IPS-11a (cell line): ENCODE results near the gene SECISBP2.

Experiments
- H3K4me3 ChIP-seq: one replicate; pipeline ENCODE4 v1.5.1; 2013; ENCODE audit warnings: low read depth, low read length, control low read depth

Gene SECISBP2

GRCh38 chr9:89380437-89381307, 62.4 kb downstream of the SECISBP2 start:
- no peak overlapping the region for H3K4me3 ChIP-seq

DNA sequence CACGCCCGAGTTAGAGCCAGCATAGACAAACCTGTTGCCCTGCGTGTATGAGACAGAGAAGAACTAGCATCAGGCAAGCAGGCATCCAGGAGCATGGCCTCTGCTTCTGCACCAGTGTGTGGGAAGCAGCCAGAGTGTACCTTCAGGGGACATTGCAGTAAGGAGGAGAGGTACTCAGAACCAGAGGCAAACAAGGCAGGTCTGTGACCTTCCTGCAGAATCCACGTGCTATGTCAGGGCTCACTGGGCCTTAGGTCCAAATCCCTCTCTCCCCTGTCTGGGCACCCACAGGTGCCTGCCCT, 63.0 kb downstream of the SECISBP2 start:
- no peak overlapping the region for H3K4me3 ChIP-seq

DNA sequence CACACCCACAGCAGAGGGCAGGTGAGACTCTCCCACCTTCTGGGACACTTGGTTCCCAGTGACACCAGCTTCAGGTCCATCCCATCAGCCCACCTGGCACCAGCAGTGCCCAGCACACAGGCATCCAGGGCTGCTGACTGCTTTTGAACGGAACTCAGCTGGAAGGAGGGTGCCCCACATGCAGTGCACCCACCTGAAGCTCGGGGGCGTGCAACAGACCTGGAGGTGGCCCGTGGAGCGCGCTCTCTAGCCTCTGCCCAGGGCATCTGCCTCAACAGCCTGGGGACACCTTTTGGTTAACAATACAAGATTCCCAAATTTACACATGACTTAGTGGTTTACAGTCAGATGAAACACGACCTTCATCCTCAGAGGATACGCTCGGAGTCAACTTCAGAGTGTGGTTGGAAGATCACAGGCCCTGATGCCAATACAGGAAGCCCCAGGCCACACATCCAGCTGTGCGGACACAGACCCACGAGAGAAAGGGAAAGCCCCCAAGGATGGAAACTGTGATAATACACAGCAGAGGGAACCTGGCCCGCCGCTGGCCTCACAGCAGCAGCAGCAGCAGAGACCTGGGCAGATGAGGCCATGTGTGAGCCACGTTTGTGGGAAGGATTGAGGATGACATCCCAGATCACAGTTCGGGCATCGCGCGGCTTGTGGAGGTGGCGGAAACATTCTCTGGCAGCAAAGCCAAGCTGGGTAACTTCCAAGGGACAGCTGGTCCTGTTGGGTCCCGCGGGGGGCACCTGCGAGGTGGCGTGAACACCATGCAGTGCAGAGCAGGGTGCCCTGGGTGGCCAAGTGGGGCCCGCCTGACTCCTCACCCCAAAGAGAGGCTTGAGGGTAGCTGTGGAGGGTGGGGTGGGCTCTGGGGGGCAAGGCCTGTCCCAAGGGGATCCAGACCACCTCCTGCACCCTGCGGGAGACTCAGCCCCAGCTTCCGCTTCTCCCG, 64.0 kb downstream of the SECISBP2 start:
- H3K4me3 ChIP-seq = no peak overlapping the region

- no peak overlapping the region for H3K4me3 ChIP-seq
Measured at GRCh38 chr9:89383030-89383720, 64.9 kb downstream of the SECISBP2 start.

DNA sequence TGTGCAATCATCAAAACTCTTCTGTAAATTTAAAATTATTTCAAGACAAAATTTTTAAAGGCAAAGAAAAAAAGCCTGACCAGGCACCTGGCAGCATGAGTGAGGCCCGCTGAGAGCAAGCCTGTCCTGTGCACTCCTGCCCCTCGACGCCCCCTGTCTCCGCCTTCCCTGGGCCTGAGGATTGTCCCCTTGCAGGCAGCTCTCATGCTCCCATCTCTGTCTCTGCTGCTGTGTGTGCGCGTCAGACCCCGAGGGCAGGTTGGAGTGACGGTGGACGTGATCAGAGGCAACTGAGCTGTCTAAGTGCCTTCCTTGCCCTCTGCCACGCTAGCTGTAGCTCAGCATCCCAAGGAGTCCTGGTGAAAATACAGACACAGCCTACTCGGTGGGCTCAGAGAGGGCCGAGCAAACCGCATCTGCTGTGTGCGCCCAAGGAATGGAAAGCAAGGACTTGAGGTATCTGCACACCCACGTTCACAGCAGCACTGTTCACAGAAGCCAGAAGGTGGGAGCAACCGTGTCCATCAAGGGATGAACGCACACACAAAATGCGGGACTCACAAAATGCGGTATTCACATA, 65.5 kb downstream of the SECISBP2 start:
- no peak overlapping the region for H3K4me3 ChIP-seq

- no peak overlapping the region for H3K4me3 ChIP-seq
Measured at GRCh38 chr9:89384783-89385182, 66.5 kb downstream of the SECISBP2 start.

DNA sequence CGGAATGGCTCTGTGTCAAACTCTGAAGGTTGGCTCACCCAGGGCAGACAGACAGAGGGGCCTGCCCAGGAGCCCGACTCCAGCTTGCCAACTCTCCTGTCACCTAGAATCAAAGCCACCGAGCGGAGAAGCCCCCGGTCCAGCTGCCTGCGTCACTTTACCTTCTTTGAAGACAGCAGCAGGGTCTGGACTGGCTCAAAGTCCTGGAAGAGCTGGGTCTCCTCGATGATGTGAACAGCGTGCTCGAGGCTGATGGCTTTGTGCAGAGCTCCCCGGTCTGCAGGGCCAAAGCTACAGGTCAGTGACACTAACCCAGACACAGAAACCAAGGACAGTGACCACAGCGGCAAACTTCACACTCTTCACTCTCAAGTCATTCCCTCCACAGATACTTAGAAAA, 67.9 kb downstream of the SECISBP2 start:
- H3K4me3 ChIP-seq = no peak overlapping the region

DNA sequence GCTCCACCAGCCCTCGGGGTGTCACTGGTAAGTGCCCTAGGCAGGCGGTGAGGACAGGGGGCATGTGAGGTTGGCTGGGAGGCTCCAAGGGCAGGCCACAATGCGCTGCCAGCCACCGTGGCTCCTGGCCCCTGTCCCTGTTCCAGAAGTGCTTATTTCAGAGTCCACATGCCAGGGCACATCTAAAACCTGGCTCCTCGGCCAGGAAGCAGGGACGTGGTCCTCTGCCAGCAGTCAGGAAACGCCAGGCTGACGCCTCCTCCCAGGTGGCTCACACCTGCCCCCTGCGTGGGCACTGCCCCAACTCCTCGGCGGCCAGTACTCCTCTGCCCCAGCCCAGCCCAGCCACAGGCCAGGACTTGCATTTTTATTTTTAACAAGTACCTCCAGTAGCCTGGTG, 68.5 kb downstream of the SECISBP2 start:
- H3K4me3 ChIP-seq = no peak overlapping the region

- H3K4me3 ChIP-seq = no peak overlapping the region
Measured at GRCh38 chr9:89387197-89387849, 69.0 kb downstream of the SECISBP2 start.

GRCh38 chr9:89388084-89388867, 70.0 kb downstream of the SECISBP2 start:
- no peak overlapping the region for H3K4me3 ChIP-seq

GRCh38 chr9:89388868-89389177, 70.5 kb downstream of the SECISBP2 start:
- H3K4me3 ChIP-seq = no peak overlapping the region

GRCh38 chr9:89390068-89390555, 71.8 kb downstream of the SECISBP2 start:
- no peak overlapping the region for H3K4me3 ChIP-seq

DNA sequence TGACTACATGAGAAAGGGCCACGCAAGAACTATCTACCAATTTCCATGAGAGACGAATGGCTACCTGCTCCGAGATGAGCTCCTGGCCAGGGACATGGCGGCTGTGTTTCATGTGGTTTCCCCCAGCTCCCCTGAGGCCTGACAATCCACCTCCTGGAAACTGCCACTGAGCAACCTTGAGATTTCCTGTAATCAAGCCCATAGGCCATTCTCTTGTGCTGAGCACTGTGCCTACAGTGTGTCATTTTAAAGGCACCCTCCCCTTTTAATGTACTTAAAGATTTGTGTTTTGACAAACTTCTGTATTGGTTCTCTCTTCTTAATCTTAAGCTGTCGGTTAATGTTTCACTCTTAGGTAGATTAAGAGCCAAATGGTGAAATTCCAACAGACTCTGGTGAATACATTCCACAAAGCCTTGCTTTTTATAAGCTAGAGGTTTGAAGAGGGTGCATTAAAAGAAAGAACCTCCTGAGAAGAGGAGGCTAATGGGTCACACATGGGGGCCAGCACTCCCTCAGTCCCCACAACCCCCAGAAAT, 72.3 kb downstream of the SECISBP2 start:
- no peak overlapping the region for H3K4me3 ChIP-seq

DNA sequence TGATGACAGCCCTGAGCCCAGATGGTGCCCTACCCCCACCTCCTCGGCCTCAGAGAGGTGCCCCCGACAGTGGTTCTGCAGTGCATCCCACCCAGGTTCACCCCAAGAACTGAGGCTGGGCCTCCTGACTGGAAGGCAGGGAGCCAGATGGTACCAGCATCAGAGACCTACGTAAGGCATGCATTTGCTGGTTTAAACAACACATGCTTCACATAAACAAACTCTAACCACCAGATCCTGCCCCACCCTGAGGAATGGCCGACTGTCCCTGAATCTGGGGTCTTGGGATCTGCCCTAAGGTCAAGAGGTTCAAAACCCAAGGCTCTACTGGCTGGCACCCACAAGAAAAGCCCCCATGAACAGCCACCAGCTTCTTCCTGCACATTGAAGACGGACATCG, 73.3 kb downstream of the SECISBP2 start:
- H3K4me3 ChIP-seq = no peak overlapping the region

DNA sequence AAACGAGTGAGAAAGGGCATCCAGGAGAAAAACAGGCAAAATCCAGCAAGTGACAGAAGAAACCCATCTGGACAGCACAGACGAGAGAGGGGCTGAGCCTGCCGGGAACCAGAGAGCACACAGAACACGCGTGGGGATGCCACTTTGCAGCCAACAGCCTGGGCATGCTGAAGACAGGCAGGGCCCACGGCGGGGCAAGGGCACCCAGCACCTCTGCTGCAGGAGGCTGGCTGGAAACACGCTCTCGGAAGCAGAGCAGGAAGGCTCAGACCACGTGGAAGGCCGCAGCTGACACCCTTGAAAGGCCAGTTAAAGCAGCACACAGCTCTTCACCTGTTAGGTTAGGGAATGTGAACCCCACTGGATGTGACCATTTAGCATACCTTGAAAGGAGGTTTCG, 76.1 kb downstream of the SECISBP2 start:
- no peak overlapping the region for H3K4me3 ChIP-seq

DNA sequence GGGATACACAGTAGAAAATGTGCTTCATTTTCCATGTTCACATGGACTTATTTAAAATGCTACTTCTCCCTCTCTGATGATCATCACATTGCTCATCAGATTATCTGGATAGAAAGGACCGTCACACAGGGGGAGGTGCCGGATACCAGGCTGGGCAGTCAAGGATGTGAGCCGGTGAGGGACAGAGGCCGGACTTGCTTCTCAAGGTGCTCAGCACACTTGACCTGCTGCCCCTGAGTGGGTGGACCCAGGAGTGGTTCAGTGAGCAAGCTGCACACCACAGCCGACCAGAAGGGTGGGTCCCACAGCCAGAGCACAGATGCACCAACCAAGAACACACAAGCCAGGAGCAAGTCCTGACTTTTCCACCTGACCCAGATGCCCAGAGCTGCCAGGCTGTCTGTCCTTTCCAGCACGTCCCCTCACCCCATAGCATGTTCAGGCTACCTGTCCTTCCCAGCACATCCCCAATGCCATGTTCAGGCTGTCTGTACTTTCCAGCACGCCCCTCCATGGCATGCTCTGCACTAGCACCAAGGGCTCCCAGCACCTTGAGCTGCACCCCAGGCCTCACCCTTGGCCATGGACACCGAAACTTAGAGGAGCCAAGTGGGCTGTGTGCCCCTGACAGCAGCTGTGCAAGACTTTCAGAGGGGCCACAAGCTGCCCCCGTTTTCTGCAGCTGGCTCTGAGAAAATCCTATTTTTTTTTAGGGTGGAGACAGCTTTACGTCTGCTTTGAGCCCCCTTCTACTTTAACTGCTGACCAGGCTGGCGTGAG, 77.8 kb downstream of the SECISBP2 start:
- H3K4me3 ChIP-seq = no peak overlapping the region

DNA sequence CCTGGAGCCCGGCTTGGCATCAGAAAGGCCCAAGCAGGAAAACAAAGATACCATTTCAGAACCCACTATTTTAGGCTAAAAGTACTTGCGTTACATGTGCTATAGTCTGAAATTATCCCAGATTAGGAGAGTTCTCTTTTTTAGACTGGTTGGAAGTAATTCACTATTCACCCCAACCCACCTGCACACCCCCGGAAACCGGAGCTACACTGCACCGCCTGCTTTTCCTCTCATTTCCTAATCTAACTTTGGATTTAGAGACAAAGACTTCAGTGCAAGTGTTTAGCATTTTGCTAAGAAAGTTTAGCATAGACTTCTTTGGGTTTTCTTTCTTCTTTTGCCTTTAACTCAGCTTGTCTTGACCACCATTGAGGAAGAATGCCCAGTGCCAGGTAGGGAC, 79.2 kb downstream of the SECISBP2 start:
- H3K4me3 ChIP-seq = no peak overlapping the region

GRCh38 chr9:89398621-89399020, 80.3 kb downstream of the SECISBP2 start:
- H3K4me3 ChIP-seq = no peak overlapping the region
